ENCODE measurements around the gene DEF6. TPM values are rescaled to one million over a fixed set of nuclear protein-coding genes. Genes with fewer than 3 reads are reported as not detected.
"Not testable (repeated sequence)": the region's sequence is repeated elsewhere in the genome, so short reads cannot be mapped to it uniquely, and the experiment has no call there.

Gene DEF6
- total RNA-seq, 3 donors from 2014 or later (not counting 1 experiment from before 2014, with no cell fraction given), result 232 to 297 (median 241) TPM

DNA sequence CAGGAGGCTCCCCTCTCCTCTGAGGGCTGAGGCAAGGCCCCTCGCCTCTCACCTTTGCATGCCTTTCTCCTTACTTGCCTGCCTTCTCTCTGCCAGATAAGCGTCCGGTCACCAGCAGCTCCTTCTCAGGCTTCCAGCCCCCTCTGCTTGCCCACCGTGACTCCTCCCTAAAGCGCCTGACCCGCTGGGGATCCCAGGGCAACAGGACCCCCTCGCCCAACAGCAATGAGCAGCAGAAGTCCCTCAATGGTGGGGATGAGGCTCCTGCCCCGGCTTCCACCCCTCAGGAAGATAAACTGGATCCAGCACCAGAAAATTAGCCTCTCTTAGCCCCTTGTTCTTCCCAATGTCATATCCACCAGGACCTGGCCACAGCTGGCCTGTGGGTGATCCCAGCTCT is 23.5 kb downstream of the DEF6 start:
- Histone ChIP-seq H3K4me1 (ENCODE audit: control insufficient read depth, insufficient read depth, low read length) (no peaks in the 10 kb centered on the region), H3K9me3 (ENCODE audit: control insufficient read depth, insufficient read depth, low read length) (no peaks in the 10 kb centered on the region), H3K36me3 (ENCODE audit: control insufficient read depth, insufficient read depth, low read length) (peaks cover 77% of the 10 kb centered on the region), H3K27ac (ENCODE audit: low read length) (no peak overlapping the region), H3K27me3 (ENCODE audit: control insufficient read depth, insufficient read depth, low read length) (no peaks in the 10 kb centered on the region), H3K4me3 (ENCODE audit: low read length) (no peak overlapping the region)
- no peaks in the 10 kb centered on the region for H3K27me3 Mint-ChIP-seq (ENCODE audit: low read depth in 2 of 2)
- H3K4me3 Mint-ChIP-seq, result no peak overlapping the region
- intact Hi-C loops (cut with micrococcal nuclease), result no loop called here
- no peak for DNase-seq
- no peaks in the 10 kb centered on the region for H3K9me3 Mint-ChIP-seq
- peaks cover 23% of the 10 kb centered on the region for H3K36me3 Mint-ChIP-seq
- ATAC-seq, result no peak
- TF ChIP-seq, protein P1, sequence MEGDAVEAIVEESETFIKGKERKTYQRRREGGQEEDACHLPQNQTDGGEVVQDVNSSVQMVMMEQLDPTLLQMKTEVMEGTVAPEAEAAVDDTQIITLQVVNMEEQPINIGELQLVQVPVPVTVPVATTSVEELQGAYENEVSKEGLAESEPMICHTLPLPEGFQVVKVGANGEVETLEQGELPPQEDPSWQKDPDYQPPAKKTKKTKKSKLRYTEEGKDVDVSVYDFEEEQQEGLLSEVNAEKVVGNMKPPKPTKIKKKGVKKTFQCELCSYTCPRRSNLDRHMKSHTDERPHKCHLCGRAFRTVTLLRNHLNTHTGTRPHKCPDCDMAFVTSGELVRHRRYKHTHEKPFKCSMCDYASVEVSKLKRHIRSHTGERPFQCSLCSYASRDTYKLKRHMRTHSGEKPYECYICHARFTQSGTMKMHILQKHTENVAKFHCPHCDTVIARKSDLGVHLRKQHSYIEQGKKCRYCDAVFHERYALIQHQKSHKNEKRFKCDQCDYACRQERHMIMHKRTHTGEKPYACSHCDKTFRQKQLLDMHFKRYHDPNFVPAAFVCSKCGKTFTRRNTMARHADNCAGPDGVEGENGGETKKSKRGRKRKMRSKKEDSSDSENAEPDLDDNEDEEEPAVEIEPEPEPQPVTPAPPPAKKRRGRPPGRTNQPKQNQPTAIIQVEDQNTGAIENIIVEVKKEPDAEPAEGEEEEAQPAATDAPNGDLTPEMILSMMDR (IDR thresholded peaks at IDR 0.05), result no peak
- peaks cover 24 to 36% of the 10 kb centered on the region in 2 donors for H3K4me1 Mint-ChIP-seq
- H3K27ac Mint-ChIP-seq, result peak overlapping the region; percentile 60 to 74
- WGBS (ENCODE audit: insufficient coverage), result 94% methylated on average over 8 of the region's 8 CpGs

DNA sequence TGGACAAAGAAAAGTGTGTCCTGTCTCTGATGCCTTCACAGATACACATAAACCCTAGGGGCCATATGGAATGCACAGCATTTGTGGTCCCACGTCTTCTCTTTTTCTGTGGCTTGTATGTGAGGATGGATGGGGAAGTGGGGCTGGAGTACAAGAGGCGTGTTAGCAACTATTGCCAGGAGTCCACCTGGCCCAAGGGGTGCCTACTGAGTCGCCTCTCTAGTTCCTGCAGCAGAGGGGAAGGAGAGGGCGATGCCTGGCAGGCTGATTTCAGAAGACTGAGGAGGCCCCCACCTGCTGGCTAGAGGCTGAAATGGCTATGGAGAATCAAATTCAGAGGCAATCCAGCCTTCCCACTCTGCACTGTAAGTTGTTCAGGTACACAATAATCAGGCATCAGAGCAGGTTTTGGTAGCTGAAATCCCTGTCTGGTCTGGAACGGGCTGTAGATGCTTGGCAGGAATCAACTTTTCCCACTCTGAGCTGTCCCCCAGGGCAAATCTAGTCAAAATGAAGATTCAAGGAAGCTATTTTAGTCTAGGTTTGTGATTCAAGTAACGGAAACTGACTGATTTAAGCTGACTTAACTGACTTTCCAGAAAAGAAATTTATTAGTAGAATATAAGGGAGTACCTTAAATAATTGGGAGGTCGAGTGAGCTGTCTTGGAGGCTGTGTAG is 29.9 kb downstream of the DEF6 start:
- peaks cover 15% of the 10 kb centered on the region for H3K36me3 ChIP-seq (ENCODE audit: control insufficient read depth, insufficient read depth, low read length)
- TF ChIP-seq, protein P1 (IDR thresholded peaks at IDR 0.05), result peak; percentile 71
- Mint-ChIP-seq H3K27me3 (ENCODE audit: low read depth in 2 of 2) (no peaks in the 10 kb centered on the region), H3K36me3 (peaks cover 4% of the 10 kb centered on the region), H3K9me3 (no peaks in the 10 kb centered on the region), H3K27ac (peak overlapping the region; percentile 79 to 82), H3K4me3 (no peak overlapping the region), H3K4me1 (peaks cover 13 to 16% of the 10 kb centered on the region in 2 donors)
- peaks cover 16% of the 10 kb centered on the region for H3K4me1 ChIP-seq (ENCODE audit: control insufficient read depth, insufficient read depth, low read length)
- no peak overlapping the region for H3K4me3 ChIP-seq (ENCODE audit: low read length)
- DNase-seq, result peak; percentile 63 to 87
- H3K27ac ChIP-seq (ENCODE audit: low read length), result peak overlapping the region; percentile 4
- H3K9me3 ChIP-seq (ENCODE audit: control insufficient read depth, insufficient read depth, low read length), result no peaks in the 10 kb centered on the region
- 43% methylated on average over 7 of the region's 7 CpGs for WGBS (ENCODE audit: insufficient coverage)
- no peaks in the 10 kb centered on the region for H3K27me3 ChIP-seq (ENCODE audit: control insufficient read depth, insufficient read depth, low read length)
- ATAC-seq, result peak; percentile 90 to 99 (median 97)
- intact Hi-C loops (cut with micrococcal nuclease), result loop anchor here (1.0 kb wide), 1 partner anchor 30 kb away; the partner anchor contains the start of gene DEF6

DNA sequence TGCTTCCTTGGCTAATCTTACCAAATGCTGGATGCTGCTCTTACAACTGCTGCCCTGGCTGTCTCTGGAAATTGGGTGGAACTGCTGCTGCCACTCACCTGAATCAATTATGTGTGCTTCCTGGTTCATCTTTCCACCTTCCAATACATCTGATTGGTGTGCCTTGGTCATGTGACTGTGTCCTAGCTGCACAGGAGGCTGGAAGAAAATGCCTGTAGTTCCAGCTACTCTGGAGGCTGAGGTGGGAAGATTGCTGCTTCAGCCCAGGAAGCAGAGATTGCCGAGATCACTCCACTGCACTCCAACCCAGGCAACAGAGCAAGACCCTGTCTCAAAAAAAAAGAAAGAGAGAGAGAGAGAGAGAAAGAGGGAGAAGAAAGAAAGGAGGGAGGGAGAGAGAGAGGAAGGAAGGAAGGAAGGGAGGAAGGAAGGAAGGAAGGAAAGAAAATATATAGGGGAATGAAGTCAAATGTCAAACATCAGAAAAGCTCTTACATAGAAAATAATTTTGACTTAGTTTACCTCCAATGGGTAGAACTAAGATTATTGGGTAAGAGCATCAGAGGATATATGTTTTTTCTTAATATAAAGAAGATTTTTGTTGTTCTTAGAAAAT is 30.6 kb downstream of the DEF6 start:
- Mint-ChIP-seq H3K4me3 (no peak overlapping the region), H3K9me3 (peaks cover 0 to 3% of the 10 kb centered on the region in 2 donors), H3K4me1 (peaks cover 11% of the 10 kb centered on the region in 2 donors), H3K36me3 (peaks cover 4% of the 10 kb centered on the region), H3K27me3 (ENCODE audit: low read depth in 2 of 2) (no peaks in the 10 kb centered on the region), H3K27ac (peak overlapping the region; percentile 25 to 82)
- ATAC-seq, result no peak
- no CpG with 5 or more reads among the region's 1 CpG for WGBS (ENCODE audit: insufficient coverage)
- no peaks in the 10 kb centered on the region for H3K27me3 ChIP-seq (ENCODE audit: control insufficient read depth, insufficient read depth, low read length)
- H3K9me3 ChIP-seq (ENCODE audit: control insufficient read depth, insufficient read depth, low read length), result no peaks in the 10 kb centered on the region
- H3K36me3 ChIP-seq (ENCODE audit: control insufficient read depth, insufficient read depth, low read length), result peaks cover 9% of the 10 kb centered on the region
- intact Hi-C loops (cut with micrococcal nuclease), result no loop called here
- peak in 1 of 2 donors; percentile 26 for DNase-seq
- H3K4me3 ChIP-seq (ENCODE audit: low read length), result no peak overlapping the region
- TF ChIP-seq, protein P1 (IDR thresholded peaks at IDR 0.05), result no peak
- peaks cover 16% of the 10 kb centered on the region for H3K4me1 ChIP-seq (ENCODE audit: control insufficient read depth, insufficient read depth, low read length)
- H3K27ac ChIP-seq (ENCODE audit: low read length), result no peak overlapping the region

DNA sequence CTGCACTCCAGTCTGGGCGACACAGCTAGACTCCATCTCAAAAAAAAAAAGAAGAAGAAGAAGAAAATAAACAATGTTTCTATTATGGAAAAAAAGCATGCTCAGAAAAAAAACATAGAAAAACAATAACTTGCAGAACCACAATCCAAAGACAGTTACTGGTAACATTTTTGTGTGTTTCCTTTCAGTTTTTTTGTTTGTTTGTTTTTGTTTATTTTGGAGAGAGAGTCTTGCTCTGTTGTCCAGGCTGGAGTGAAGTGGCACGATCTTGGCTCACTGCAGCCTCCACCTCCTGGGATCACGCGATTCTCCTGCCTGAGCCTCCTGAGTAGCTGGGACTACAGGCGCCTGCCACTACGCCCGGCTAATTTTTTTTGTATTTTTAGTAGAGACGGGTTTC is 31.3 kb downstream of the DEF6 start:
- WGBS (ENCODE audit: insufficient coverage), result 97% methylated on average over 7 of the region's 8 CpGs
- ATAC-seq; H3K27me3 Mint-ChIP-seq (ENCODE audit: low read depth in 2 of 2); H3K27ac ChIP-seq (ENCODE audit: low read length); H3K27me3 ChIP-seq (ENCODE audit: control insufficient read depth, insufficient read depth, low read length); H3K4me3 ChIP-seq (ENCODE audit: low read length); H3K9me3 ChIP-seq (ENCODE audit: control insufficient read depth, insufficient read depth, low read length); DNase-seq; H3K4me3 Mint-ChIP-seq; intact Hi-C loops (cut with micrococcal nuclease); H3K9me3 Mint-ChIP-seq; H3K27ac Mint-ChIP-seq; H3K36me3 ChIP-seq (ENCODE audit: control insufficient read depth, insufficient read depth, low read length); H3K36me3 Mint-ChIP-seq: not testable (repeated sequence)
- peaks cover 16% of the 10 kb centered on the region for H3K4me1 ChIP-seq (ENCODE audit: control insufficient read depth, insufficient read depth, low read length)
- peaks cover 11% of the 10 kb centered on the region in 2 donors for H3K4me1 Mint-ChIP-seq
